Measurements from ENCODE around the gene GMEB1.
"Not testable (repeated sequence)": the region's sequence is repeated elsewhere in the genome, so short reads cannot be mapped to it uniquely, and the experiment has no call there.

The GMEB1 gene

GRCh38 chr1:28668191-28668955, at the start of gene GMEB1:
Gene GMEB1 (plus strand): TSS chr1:28668784. CDS start chr1:28683613, 14,829 bp downstream.
- DNase-seq (ENCODE audit: low read depth): peak; percentile 66

- DNase-seq (ENCODE audit: low read depth): no peak
These were observed 36.9 kb upstream of the GMEB1 start for GRCh38 chr1:28631713-28632112.

DNA sequence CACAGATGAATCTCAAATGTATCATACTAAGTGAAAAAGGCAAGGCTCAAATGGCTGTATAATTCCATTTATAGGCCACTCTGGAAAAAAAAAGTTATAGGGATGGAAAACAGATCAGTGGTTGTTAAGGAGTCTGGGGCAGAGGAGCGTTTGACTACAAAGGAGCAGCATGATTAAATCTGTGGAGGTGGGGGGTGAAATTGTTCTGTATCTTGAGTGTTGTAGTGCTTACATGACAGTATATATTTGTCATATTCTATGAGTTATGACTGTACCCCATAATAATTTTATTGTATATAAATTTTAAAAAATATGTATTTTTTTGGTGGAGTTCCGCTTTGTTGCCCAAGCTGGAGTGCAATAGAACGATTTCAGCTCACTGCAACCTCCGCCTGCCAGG, 36.0 kb upstream of the GMEB1 start:
- no peak for DNase-seq (ENCODE audit: low read depth)

- no peak for DNase-seq (ENCODE audit: low read depth)
These were observed 27.8 kb upstream of the GMEB1 start for GRCh38 chr1:28640766-28641165.

GRCh38 chr1:28642056-28642846, 26.3 kb upstream of the GMEB1 start:
- DNase-seq (ENCODE audit: low read depth): peak; percentile 10

GRCh38 chr1:28642847-28643635, 25.5 kb upstream of the GMEB1 start, which contains the start of gene TAF12:
Gene TAF12 (minus strand): TSS chr1:28643067. CDS start chr1:28622081, 20,986 bp downstream.
- DNase-seq (ENCODE audit: low read depth): peak; percentile 87

- DNase-seq (ENCODE audit: low read depth): no peak
These were observed 24.1 kb upstream of the GMEB1 start for GRCh38 chr1:28644494-28644893.

DNA sequence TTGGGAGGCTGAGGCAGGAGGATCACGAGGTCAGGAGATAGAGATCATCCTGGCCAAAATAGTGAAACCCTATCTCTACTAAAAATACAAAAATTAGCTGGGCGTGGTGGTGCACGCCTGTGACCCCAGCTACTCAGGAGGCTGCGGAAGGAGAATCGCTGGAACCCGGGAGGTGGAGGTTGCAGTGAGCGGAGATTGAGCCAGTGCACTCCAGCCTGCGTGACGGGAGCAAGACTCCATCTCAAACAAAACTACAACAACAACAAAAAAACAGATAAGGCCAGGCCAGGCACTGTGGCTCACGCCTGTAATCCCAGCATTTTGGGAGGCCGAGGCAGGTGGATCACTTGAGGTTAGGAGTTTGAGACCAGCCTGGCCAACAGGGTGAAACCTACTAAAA, 23.2 kb upstream of the GMEB1 start:
- not testable (repeated sequence) for DNase-seq (ENCODE audit: low read depth)

GRCh38 chr1:28646040-28646439, 22.5 kb upstream of the GMEB1 start:
- no peak for DNase-seq (ENCODE audit: low read depth)

DNA sequence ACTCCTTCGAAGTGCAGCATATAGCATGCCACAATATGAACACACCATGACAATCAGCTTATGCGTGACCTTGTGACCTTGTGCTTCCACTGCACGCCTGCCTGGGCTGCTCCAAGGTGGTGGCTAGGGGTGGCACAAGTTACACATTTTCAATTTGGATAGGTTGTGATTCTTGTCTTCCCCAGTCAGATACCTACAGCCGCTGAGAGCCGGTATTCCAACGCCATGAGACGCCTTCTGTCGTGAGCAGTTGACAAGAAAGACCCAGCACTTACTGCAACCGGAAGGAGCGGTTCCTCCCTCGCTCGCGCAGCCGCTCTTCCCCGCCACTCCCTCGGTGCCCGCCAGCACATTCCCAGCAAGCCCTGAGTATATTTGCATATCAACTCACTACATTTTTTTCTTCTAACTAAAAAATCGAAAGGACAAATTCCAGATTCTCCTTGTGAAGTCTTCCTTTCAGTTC, 20.5 kb upstream of the GMEB1 start:
- DNase-seq (ENCODE audit: low read depth): peak; percentile 73

DNA sequence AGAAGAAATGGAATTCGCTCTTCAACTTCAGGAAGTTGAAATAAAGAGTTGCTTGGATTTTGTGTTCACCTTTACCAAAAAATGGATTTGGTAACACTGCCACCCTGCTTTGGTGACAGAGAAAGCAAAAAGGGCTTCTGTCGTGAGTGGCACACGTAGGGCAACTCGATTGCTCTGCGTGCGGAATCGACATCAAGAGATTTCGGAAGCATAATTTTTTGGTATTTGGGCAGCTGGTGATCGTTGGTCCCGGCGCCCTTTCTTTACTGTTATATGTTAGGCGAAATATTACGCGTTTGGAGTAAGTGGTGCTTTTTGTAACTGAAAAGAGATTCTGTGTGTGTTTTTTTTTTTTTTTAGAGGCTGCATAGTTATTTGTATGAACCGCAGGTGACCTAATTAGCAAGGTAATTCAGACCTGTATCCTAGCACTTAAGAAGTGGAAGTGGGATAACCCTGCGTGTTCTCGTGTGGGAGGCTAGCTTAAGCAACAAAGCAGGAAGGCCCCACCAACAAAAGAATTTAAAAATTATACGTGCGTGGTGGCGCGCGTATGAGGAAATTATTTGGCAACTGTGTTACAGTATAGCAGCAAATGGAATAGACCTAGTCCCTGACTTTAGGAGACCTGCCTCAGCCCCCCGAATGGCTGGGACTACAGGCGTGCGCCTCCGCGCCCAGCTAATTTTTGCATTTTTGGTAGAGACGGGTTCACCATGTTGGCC, 19.9 kb upstream of the GMEB1 start, which contains the start of gene RNU11:
Gene RNU11, plus strand, starts transcription at position 127 of the 725 bp plus-strand sequence.
- peak; percentile 93 for DNase-seq (ENCODE audit: low read depth)

DNA sequence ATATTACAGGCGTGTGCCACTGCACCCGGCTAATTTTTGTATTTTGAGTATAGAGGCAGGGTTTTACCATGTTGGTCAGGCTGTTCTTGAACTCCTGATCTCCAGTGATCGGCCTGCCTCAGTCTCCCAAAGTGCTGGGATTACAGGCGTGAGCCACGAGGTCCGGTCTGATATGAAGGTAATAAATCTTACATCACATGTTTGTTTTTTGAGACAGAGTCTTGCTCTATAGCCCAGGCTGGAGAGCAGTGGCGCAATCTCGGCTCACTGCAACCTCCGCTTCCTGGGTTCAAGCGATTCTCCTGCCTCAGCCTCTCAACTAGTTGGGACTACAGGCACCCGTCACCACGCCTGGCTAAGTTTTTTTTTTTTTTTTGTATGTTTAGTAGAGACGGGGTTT, 15.5 kb upstream of the GMEB1 start:
- DNase-seq (ENCODE audit: low read depth): not testable (repeated sequence)

- DNase-seq (ENCODE audit: low read depth): not testable (repeated sequence)
These were observed 14.7 kb upstream of the GMEB1 start for GRCh38 chr1:28653870-28654269.

GRCh38 chr1:28655448-28656311, 12.9 kb upstream of the GMEB1 start:
- DNase-seq (ENCODE audit: low read depth): not testable (repeated sequence)

DNA sequence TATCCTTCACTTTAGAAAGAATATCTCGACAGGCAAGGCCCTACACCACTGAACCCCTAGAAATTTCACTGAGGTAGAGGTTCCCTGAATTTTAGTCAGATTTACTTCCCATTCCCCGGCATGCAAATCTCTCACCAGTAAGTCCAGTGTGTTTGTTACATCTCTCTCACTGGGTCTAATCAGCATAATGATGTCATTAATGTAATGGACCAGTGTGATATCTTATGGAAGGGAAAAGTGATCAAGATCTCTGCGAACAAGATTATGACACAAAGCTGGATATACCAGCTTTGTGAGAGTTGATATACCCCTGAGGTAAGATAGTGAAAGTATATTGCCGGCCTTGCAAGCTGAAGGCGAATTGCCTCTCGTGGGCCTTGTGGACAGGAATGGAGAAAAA, 12.2 kb upstream of the GMEB1 start:
- DNase-seq (ENCODE audit: low read depth): no peak

DNA sequence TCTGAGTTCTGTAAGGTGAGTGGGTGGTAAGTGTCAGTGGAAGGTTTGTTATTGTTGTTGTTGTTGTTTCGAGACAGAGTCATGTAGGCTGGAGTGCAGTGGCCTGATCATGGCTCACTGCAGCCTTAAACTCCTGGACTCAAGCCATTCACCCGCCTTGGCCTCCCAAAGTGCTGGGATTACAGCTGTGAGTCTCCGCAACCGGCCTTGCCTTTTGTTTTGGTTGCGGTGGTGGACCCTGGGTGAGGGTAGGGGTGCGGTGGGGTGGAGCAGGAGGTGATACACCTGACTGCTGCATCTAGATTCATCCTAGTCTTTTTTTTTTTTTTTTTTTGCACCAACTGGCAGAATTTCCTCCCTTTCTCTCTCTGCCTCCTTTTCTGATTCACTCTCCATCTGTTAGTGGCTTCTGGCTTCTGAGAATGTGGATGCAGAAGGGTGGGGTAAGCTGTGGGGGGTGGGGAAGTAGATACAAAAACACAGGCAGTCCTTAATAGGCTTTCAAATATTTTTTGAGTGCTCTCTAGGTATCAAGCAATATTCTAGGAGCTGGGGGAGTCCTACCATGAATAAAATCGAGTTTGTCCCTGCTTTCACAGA, 4.6 kb upstream of the GMEB1 start:
- no peak for DNase-seq (ENCODE audit: low read depth)

- no peak for DNase-seq (ENCODE audit: low read depth)
These were observed 1.8 kb upstream of the GMEB1 start for GRCh38 chr1:28666806-28667205.

DNA sequence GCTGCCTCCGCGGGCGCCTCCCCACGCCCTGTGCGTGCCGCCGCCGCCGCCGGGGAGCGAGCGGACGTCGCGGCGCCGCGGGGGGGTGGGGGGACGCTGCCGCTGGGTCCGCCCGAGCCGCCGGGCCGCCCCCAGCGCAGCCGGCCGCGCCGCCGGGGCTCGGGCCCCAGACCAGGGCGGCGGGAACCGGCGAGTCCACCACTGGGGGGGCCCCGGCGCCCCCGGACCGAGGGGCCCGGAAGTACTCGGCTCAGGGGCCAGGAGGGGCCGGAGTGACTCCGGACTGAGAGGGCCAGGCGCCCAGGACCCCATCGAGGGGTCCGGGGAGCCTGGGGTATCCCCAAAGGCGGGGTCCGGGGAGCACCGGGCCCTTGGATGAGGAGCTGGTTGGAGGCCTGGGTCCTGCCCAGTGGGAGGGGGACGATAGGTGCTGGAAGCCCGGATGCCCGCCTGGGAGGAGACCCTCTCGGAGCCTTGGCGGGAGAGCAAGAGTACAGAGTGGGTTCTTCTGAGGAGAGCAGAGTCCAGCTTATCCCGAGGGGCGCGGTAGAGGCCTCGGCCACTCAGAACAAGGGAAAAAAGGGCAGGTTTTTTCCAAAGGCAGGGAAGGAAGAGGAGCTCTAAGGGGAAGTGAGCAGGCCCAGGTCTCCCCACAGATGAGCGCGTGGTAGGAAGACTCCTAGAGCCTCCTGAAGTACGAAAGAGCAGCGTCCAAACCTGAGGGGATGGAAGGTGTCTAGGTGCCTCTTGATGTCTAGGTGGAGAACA, 556 bp downstream of the GMEB1 start:
- no peak for DNase-seq (ENCODE audit: low read depth)

DNA sequence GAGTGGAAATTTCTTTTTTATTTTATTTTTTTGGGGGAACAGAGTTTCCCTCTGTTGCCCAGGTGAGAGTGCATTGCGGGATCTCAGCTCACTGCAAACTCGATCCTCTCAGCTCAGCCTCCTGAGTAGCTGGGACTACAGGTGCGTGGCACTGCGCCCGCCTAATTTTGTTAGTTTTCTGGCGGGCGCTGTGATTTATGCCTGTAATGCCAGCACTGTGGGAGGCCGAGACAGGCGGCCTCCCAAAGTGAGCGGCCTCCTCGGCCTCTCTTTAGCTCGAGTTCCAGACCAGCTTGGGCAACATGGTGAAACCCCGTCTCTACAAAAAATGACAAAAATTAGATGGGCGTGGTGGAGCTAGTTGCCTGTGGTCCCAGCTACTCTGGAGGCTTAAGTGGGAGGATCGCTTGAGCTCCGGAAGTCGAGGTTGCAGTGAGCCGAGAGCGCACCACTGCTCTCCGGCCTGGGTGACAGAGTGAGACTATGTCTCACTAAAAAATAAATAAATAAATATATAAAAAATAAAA, 2.7 kb downstream of the GMEB1 start:
- DNase-seq (ENCODE audit: low read depth): no peak

Measured in stromal cell of bone marrow (primary cell).